Activated T-helper 1 cell treated with anti-CD3 and anti-CD28 coated beads, Interleukin-2, amount 50 U/mL, for 16 hours (primary cell): ENCODE results near the gene ADAM12.

Experiments used
- DNase-seq, 2 donors: peaks; one replicate each; pipeline ENCODE4 v3.0.0-alpha.2; 2020; ENCODE audit warnings: low read depth in 1 of 2, low spot score in 1 of 2

The ADAM12 gene

DNA sequence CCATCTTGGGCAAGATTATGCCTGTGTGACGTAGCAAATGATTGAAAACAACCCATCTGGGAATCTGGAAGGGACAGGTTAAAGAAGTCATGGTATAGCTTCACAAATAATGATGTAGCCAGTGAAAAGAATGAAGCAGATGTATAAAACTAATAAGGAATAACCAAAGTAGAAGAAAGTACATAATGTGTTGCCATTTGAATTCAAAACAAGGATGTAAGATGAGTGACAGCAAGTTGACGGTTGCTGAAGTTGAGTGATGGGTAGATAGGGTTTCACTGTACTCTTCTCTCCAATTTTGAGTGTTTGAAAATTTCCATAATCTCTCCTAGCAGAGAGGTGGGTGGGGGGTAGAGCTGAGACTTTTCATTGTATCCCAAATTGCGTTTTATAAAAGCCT, 358.3 kb downstream of the ADAM12 start:
- DNase-seq: no peak

DNA sequence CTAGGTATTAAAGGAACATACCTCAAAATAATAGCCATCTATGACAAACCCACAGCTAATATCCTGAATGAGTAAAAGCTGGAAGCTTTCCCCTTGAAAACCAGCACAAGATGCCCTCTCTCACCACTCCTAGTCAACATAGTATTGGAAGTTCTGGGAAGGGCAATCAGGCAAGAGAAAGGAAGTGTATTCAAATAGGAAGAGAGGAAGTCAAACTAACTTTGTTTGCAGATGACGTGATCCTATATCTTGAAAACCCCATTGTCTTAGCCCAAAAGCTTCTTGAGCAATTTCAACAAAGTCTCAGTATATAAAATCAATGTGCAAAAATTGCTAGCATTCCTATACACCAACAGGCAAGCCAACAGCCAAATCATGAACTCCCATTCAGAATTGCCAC, 360.6 kb downstream of the ADAM12 start:
- no peak for DNase-seq

DNA sequence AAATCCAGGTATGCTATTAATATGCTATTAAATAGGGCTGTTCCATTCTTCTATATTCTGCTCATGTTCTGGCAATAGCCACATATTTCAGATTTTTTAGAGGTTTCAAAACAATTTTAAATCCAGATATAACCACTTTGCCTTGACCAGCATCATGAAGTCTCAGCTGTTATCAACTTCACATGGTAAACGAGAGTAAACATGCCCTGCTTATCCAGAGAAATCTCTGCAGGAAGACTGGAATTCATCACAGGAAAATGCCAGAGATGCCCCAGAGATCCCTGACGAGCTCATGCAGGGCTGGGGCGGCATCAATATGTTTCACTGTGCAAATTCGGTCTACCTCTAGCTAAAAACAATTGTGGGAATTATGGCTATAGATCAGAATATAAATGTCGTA, 365.4 kb downstream of the ADAM12 start:
- DNase-seq: no peak

DNA sequence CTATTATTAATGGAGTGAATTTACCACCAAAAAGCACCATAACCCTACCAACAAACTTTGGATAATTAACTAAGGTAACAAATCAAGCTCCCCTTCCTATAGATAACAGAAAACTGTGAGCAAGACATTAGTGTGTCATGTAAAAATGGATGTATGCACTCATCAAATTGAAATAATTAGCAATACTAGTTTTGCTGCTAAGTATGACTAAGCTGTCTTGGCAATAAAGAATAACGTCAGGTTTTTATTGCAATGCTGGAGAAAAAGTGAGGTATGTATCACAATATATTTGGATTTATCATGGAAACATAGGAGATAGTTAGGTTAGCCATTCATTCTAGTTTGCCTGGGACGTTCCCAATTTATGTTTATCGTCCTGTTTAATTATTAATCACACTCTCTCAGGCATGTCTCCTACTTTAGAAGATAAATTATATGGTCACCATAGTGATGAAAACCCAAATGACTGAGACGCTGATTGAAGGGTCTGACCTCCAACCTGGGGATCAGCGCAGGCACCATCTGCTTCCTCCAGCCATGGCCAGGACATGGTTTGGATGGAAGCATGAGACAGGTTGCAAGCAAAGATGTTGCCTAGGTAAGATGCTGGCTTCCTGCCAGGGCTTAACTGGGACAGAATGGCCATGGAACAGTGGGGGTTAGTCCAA, 366.3 kb downstream of the ADAM12 start:
- no peak for DNase-seq

DNA sequence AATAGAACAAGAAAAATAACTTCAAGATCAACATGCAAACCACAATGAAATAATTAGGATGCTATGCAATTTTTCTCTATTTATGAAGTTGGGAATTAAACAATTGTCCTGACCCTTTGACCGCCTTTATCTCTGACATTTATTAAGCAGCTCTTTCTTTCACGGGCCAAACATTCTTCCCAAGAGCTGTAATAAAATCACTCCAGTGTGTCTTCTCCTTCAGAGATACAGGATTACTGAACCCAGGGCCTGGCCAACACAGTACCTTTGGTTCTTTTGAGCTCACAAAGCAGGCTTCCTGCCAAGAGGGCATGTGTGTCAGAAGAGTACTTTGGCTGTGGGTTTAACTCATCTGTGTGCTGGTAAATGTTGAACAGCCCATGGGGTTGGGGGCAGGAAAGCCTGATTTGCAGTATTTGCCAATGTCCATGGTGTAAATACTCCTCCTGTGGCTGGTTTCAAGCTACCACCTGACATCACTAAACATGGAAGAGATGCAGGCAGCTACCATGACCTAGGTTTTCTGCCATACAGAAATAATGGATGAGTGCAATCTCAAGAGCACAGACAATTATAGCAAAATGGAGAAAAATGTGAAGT, 370.2 kb downstream of the ADAM12 start:
- no peak for DNase-seq

DNA sequence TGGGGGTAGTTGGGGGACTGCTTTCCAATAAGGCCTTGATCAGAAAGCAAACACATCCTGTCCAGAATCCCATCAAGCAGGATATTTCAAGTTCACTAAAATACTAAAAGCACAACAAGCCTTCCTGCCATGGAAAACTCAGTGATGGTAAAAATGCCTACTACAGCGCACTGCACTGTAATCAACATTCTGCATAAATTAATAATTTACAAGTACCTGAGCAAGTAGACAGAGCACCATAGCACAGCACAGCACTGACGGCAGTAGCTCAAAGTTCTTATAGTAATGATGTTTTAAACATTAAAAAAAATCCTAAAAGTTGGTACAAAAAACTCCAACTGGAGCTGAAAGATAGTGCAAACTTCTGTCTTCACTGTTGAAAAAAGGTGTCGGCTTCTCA, 371.4 kb downstream of the ADAM12 start:
- DNase-seq: no peak

DNA sequence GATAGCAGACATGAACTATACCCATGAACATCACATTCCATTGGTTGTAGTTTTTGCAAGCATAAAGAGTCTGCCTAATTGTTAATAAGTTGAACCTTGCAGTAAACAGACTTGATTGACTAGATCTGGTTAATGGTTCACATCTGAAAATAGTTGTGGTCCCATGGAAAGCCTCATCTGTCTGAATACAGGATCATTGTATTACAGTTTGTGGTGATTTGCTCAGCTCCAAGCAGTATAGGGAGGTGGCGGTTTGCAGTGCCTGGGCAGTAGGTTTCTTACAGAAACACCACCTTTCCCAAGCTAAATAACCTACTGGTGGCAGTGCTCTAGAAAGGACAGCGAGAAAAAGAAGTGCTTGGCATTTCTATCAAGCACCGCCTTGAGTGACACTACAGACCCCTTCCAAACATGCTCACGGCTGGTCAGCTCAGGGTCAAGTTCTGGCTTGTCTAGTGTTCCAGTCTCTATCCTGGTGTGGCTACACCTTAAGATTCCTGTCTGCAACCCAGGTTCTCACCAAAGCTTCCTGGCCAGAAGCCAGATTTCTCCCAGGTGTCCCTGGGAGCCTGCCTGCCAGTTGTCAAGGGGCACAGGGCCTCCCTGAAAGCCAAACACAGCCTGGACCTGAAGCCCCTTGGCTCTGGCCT, 372.0 kb downstream of the ADAM12 start:
- DNase-seq: no peak

DNA sequence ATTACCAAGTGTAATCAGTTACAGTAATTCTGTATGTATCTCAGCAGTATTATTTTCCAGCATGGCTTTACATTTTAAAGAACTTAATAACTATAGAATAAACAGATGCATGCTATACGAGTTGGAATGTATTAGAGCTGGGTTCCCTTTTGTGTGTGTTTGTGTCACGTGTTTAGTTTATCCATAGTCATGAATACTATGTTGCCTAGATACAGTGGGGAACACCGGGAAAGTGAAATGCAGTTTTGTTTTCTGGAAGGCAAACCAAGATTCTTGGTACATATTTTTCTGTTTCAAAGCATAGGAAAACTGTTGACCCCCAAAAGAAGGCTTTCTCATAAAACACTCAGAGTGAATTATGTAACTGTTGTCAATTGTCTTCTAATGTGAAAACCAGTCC, 372.9 kb downstream of the ADAM12 start:
- no peak for DNase-seq

DNA sequence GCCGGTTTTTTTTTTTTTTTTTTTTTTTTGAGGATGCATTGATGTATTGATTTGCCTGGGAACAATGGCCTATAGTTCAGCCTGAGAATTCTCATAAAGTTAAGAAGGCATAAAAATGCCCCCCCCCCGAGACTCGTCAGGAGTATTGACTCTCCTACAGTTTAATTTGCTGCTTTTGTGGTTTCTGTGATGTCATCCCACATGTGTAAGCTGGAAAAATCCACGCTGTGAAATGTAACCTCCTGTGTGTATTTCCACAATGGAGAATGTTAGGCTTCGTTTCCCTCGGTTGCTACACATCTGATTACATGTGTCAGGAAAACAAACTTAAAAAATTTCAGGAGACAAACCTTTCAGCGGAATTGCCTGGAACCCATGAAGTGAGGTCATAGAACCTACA, 374.0 kb downstream of the ADAM12 start:
- DNase-seq: no peak

DNA sequence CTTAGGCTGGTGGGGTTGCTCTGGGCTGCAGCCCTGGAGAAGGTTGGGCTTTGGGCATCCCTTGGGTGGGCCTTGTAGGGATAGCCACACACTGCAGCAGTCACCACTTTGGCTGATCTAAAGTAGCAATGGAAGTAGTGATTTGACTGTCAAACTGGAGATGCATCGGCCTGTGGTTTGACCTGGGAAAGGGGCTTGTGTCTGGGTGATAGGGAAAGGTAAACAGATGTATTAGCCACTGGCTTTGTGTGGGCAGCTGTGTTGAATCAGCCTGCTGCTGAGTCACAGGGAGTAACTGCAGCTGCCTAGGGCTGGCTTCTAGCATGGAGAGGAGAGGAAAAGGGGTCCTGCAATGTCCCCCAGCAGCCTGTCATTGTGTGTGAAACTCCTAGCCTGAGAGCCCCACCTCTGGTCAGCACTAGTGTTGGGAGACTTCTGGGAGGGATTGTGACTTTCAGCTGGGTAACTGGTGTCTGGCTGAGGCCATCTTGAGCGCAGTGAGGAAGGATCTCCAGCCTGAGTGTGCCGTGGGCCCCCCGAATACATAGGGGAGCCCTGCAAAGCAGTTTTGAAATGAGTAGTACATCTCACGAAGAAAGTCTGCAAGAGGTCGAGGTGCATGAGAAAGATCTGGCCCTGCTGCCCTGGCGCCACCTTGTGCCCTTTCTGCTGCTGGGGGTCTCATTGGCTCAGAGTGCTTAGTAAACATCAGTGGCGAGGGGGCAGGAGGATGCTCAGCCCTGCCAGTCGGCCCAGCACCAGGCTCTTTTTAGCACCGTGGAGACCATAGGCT, 374.6 kb downstream of the ADAM12 start:
- DNase-seq: no peak

DNA sequence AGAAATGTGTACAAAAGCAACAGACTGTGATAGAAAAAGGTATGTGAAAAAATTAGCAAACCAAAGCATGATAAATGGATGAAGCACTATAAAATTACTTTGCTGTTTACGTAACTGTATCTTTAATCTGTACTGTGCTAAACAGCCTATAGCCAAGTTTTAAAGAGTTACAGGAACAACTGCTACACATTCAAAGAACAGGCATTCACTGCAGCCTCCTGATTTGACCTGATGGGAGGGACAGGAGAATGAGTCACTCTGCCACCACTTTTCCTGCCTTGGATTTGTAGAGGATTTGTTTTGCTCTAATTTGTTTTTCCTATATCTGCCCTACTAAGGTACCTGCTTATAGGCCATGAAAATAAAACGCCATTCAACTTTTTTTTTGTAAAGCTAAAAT, 375.8 kb downstream of the ADAM12 start:
- no peak for DNase-seq

DNA sequence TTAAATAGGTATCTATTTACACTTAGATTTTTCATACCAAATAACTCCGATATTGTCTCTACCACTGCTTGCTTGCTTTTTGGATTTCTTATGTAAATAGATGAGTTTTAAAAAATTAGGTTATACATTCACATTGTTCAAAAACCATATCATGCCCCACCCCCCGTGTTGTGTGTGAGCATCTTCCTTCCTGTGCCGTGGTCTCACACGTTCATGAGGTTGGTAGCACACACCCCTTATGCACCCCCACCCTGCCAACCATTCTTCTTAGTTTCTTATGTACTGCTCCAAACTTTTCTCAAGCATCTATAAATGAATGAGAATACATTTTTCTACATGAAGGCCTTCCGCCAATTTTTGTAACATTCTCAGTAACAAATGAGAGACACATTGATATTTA, 376.3 kb downstream of the ADAM12 start:
- no peak for DNase-seq

DNA sequence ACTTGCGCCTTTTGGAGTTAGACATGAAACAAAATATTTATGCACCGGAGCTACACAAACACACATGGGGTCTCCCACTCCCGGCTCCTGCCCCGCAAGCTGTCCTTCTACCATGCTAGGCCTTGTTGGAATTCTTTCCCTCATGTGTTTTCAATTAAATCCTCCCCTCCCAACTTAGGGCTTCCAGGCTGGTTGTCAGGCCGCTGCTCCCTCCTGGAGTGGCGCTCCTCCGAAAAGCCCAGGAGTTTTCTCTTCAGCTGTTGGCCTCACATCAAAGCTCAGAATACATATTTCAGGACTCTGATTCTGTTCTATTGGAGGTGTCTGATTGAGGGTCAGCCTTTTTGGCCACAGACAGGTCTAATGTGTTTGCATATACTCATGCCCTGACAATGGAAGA, 378.6 kb downstream of the ADAM12 start:
- no peak for DNase-seq

DNA sequence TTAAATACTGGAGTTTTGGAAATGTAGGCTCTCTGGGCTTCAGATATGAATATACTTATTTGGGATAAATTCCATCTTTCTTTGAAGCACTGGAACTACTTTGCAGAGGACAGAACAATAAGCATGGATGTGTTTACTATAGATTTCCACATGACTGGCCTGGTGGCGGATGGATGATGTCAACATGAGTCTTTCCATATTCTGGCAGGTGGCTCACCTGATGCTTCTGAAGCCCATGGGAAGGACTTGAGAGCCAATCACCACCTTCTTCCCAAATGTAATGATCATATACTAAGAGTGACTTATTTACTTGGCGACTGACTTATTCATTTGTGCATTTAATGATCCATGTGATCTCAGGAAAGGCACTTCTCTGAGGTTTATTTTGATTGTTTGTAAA, 381.4 kb downstream of the ADAM12 start:
- no peak for DNase-seq

DNA sequence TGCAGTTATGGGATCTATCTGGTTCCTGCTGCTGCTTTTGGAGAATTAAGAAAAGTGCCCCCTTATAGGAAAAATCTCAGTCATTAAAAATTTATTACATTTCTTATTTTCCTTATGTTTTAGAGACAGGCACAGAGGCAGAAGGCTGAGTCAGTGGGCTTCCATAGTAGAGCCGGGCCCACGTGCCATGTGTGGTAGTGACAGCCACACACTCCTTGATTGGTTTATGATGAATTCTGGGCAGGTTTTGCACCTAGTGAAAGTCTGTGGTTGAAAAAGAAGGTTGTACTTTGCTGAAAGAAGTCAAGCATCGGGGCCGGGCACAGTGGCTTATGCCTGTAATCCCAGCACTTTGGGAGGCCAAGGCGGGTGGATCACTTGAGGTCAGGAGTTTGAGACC, 382.0 kb downstream of the ADAM12 start:
- DNase-seq: no peak

DNA sequence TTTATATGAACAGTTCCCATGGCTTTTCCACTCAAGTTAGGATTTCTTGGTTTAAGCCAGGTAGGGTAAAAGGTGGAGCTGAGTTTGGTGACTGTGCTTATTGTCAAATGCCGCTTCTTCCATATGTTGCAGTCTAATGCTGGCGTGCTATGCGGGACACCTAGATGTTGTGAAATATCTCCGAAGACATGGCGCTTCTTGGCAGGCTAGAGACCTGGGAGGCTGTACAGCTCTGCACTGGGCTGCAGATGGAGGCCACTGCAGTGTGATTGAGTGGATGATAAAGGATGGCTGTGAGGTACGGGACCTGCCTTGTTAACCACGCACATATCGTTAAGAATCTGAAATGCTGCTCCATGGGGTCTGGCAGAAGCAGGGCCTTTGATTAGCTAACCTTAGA, 383.5 kb downstream of the ADAM12 start:
- no peak for DNase-seq

DNA sequence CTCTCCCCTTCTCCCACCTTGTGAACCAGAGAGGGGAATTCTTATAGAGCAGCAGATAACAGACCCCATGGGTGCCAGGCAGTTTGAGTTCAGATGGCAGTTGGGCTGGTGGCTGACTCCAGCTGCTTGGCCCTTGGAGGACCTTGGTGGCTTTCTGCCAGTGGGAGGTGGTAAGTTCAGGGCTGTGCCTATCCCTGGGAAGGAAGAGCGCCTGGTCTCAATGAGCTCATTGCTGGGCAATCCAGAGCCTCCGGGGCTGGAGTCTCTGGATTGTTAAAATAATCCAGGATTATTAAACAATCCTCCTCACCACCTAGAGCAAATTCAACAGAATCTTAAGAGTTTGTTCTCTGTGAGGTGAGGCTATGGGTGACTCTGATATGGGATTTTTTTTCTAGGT, 386.7 kb downstream of the ADAM12 start:
- no peak for DNase-seq

DNA sequence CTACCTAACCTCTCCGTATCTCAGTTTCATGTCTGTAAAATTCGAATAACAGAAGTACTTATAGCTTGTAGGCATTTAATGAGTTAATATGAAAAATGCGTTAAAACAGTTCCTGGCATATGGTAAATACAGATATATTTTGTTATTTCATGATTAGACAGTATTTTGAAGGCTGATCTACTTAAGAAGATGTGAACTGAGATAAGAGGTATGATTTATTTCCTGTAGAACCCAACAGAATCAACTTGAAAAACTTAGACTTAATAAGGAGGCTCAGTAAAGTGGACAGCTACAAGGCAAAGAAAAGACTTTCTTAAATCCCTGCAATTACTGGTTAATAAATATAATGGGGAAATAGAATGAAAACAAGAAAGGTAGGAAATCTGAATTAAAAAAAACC, 388.6 kb downstream of the ADAM12 start:
- DNase-seq: no peak

DNA sequence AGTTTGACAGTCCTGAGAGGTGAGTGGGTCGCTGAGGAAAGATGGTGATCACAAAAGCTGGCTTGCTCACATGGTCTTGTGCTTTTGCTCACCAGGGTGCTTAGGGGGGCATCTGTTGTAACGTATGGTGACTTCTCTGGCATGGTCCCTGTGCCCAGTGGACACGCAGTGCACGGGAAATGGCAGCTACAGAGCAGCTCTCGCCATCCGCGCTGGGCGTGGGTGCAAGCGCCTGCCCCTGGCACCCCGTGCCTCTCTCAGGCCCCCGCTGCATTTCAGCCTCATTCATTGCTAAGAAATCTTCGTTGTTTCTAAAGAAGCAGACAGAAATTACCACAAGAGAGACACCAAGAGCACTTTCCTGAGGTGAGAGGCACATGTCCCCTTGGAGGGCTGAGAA, 390.7 kb downstream of the ADAM12 start:
- DNase-seq: no peak

DNA sequence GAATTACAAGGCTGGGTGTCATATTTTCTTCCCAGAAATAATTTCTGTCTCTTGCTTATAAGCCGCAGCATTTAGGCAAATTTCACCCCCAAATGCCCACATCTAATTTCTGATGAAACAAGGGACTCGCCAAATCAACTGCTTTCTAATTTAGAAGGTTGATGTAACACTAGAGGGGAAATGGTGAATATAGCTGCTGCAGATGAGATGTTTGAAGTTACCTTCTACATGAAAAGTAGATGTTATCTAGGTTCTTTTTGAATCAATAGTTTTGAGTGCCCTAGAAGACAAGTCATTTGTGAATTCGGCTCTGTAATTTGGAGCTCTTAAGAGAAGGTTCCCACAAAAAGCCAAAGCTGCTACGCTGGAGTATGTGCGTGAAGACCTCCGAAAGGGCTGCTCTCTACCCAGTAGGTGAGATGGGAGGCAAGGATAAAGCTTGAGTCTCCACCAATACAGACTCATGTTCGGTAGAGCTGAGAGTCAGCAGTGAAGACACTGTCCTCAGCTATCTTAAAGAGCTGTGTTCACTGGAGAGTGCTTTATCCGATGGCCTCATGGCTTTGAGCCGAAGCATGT, 392.5 kb downstream of the ADAM12 start:
- no peak for DNase-seq

DNA sequence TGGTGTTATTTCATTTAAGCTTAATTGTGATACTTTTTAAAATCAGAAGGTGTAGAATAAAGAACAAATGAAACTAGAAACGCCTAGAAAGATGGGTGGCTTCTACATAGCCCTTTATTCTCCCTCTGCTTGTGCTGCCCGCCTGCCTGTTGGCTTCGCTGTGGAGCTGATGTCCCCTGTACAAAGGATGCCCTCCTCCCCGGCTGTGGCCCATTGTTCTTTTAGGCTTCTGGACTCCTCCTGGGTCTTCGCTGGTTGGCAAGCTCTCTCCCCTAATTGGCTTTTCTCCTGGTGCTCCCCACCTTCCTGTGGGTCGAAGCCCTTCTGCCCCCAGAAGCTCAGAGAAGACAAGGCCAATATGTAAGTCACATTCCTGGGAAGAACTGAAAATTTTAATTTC, 393.7 kb downstream of the ADAM12 start:
- DNase-seq: no peak

DNA sequence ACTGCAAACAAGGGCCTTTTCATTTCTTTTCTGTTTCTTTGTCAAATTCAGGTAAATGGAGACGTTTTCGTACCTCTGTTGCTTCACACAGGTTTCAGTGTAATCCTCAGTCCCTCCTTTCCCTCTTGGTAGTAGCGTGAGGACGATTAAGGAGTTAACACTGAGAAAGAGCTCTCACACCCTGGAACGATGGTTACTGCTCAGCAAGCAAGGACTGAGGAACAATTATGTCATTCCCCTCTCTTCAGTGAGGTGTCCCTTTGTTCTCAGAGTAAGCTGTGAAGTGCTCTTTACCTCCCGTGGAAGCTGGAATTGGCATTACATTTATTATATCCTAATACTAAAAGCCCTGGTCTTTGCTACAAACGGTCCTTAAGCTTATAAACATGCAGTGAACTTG, 396.0 kb downstream of the ADAM12 start:
- DNase-seq: no peak
